B cell (primary cell): ENCODE data around the gene SLC25A29. TPM values are rescaled to one million over a fixed set of nuclear protein-coding genes. Genes with fewer than 3 reads are reported as not detected.

ENCODE experiments used
- ATAC-seq: fragments of 200-7000 bp; cut with Tn5 transposase; one replicate; pipeline ENCODE4 v1.10.0; 2021; ENCODE audit warnings: low read depth, mild to moderate bottlenecking, moderate number of reproducible peaks, moderate library complexity
- CTCF ChIA-PET: fragments of 350-600 bp; sonication (Branson Sonifier 250); formaldehyde crosslinking; loops from one replicate; lab custom pipeline; 2021; ENCODE audit warnings: antibody characterized with exemption, inconsistent platforms; lab: Charles Lee
- POLR2A ChIA-PET: fragments of 350-600 bp; sonication (Branson Sonifier 250); formaldehyde crosslinking; loops from one replicate; lab custom pipeline; 2021; ENCODE audit warnings: antibody characterized with exemption; lab: Charles Lee
- DNase-seq: peaks from one replicate; pipeline ENCODE4 v3.0.0; 2013
- H2AFZ ChIP-seq: 2 replicates; pipeline ENCODE4 v1.6.1; 2012; ENCODE audit warnings: mild to moderate bottlenecking, low read depth, low read length; ENCODE audit not compliant: insufficient read depth, poor library complexity, severe bottlenecking
- H3K27ac ChIP-seq, 2 donors: 1 replicate in 1 of 2; 2 replicates in 1 of 2; pipeline ENCODE4 v1.5.1; 2012 to 2013; ENCODE audit warnings: low read length in 2 of 2, mild to moderate bottlenecking in 2 of 2, moderate library complexity in 1 of 2
- H3K27me3 ChIP-seq, 4 experiments: fragments of 200-600 bp in 1 of 4; sonication (generic) in 1 of 4; replicated peaks in 1 of 4; 1 replicate in 2 of 4; 2 replicates in 2 of 4; pipeline versions ENCODE4 v1.6.1 to v1.7.0; 2013 to 2016; ENCODE audit warnings: low read length in 3 of 4, mild to moderate bottlenecking in 2 of 4, mixed read lengths in 1 of 4, moderate library complexity in 1 of 4; ENCODE audit not compliant: insufficient read depth in 4 of 4, control insufficient read depth in 3 of 4; ENCODE audit errors: control extremely low read depth in 1 of 4
- H3K36me3 ChIP-seq, 2 experiments: replicated peaks in 1 of 2; 1 replicate in 1 of 2; 2 replicates in 1 of 2; pipeline versions ENCODE4 v1.6.1 to v1.7.1; 2013; ENCODE audit warnings: low read length in 1 of 2; ENCODE audit not compliant: insufficient read depth in 2 of 2, control insufficient read depth in 1 of 2; ENCODE audit errors: control extremely low read depth in 1 of 2, extremely low read depth in 1 of 2
- H3K4me1 ChIP-seq, 2 donors: fragments of 200-600 bp in 1 of 2; sonication (generic) in 1 of 2; 1 replicate in 1 of 2; 2 replicates in 1 of 2; pipeline versions ENCODE4 v1.5.1 to v1.6.1; 2013 to 2017; ENCODE audit warnings: low read length in 2 of 2; ENCODE audit not compliant: control insufficient read depth in 2 of 2, insufficient read depth in 2 of 2
- H3K4me2 ChIP-seq: replicated peaks from 2 replicates; pipeline ENCODE3; 2012; ENCODE audit warnings: mild to moderate bottlenecking, low read depth, low read length; ENCODE audit not compliant: poor library complexity, severe bottlenecking
- H3K4me3 ChIP-seq, 5 experiments: fragments of 200-600 bp in 1 of 5; sonication (generic) in 1 of 5; 1 replicate in 3 of 5; 2 replicates in 2 of 5; pipeline versions ENCODE4 v1.5.1 to v1.7.0; 2011 to 2016; ENCODE audit warnings: low read length in 4 of 5, mild to moderate bottlenecking in 4 of 5, low read depth in 2 of 5, control low read depth in 1 of 5, moderate library complexity in 1 of 5; ENCODE audit not compliant: insufficient read depth in 1 of 5; ENCODE audit errors: control extremely low read depth in 1 of 5, extremely low read depth in 1 of 5
- H3K79me2 ChIP-seq: fragments of 200-600 bp; sonication (generic); one replicate; pipeline ENCODE4 v1.6.0; 2016; ENCODE audit warnings: low read length; ENCODE audit not compliant: control insufficient read depth, insufficient read depth
- H3K9ac ChIP-seq: fragments of 200-600 bp; sonication (generic); 2 replicates; pipeline ENCODE4 v1.6.1; 2017; ENCODE audit warnings: mild to moderate bottlenecking, low read length, moderate library complexity
- H3K9me3 ChIP-seq, 3 donors: one replicate each; pipeline versions ENCODE4 v1.6.1 to v1.7.1; 2013; ENCODE audit warnings: low read length in 2 of 3; ENCODE audit not compliant: control insufficient read depth in 2 of 3, insufficient read depth in 1 of 3; ENCODE audit errors: control extremely low read depth in 1 of 3
- H4K20me1 ChIP-seq: 2 replicates; pipeline ENCODE4 v1.6.0; 2012; ENCODE audit warnings: mild to moderate bottlenecking, low read length; ENCODE audit not compliant: insufficient read depth, control insufficient read depth, poor library complexity, severe bottlenecking
- H3K27ac Mint-ChIP-seq: one replicate; pipeline ENCODE4 v1.8.0; 2021; ENCODE audit warnings: mixed read lengths
- H3K27me3 Mint-ChIP-seq: one replicate; pipeline ENCODE4 v1.8.0; 2021; ENCODE audit warnings: mixed read lengths
- H3K4me1 Mint-ChIP-seq: one replicate; pipeline ENCODE4 v1.8.0; 2021; ENCODE audit warnings: mixed read lengths
- H3K4me3 Mint-ChIP-seq: one replicate; pipeline ENCODE4 v1.8.0; 2021; ENCODE audit warnings: mixed read lengths
- H3K9me3 Mint-ChIP-seq: one replicate; pipeline ENCODE4 v1.8.0; 2022; ENCODE audit warnings: mixed read lengths; ENCODE audit not compliant: insufficient read depth
- EZH2 ChIP-seq: IDR thresholded peaks from 2 replicates; pipeline ENCODE4 v1.6.1; 2012; ENCODE audit warnings: borderline replicate concordance, low read depth, mild to moderate bottlenecking, moderate library complexity, low read length; ENCODE audit not compliant: insufficient read depth, poor library complexity, severe bottlenecking
- WGBS: methylation state at CpG from one replicate; pipeline ENCODE4 v1.1.5; 2013; ENCODE audit warnings: missing lambda C conversion rate; ENCODE audit not compliant: insufficient coverage; 5-methylcytosine and 5-hydroxymethylcytosine counted together
- intact Hi-C: fragments of 100-400 bp; cut with micrococcal nuclease; formaldehyde crosslinking; loops from one replicate; pipeline ENCODE4 v1.10.0; 2022
- polyA plus RNA-seq: library from polyadenylated mRNA; depleted of rRNA; stranded (reverse); fragments of >200 nt; gene quantifications from 2 replicates; pipeline ENCODE4 v1.2.3, GENCODE V29; 2012
- total RNA-seq, 2 donors: library from RNA; stranded (reverse); fragments of 120-200 nt in 1 of 2; gene quantifications; 1 replicate in 1 of 2; 2 replicates in 1 of 2; pipeline versions ENCODE4 v1.2.3 to v1.2.4, GENCODE V29; 2013 to 2022
- TF ChIP-seq, protein P1 (sequence below): fragments of 200-600 bp; IDR thresholded peaks from one replicate; pipeline ENCODE4 v1.8.0; 2022; ENCODE audit warnings: antibody characterized with exemption, mild to moderate bottlenecking

The SLC25A29 gene
- total and polyA plus RNA-seq, 2 donors (not counting 1 experiment from before 2014, with no cell fraction given), result 15.1 to 99.9 TPM

DNA sequence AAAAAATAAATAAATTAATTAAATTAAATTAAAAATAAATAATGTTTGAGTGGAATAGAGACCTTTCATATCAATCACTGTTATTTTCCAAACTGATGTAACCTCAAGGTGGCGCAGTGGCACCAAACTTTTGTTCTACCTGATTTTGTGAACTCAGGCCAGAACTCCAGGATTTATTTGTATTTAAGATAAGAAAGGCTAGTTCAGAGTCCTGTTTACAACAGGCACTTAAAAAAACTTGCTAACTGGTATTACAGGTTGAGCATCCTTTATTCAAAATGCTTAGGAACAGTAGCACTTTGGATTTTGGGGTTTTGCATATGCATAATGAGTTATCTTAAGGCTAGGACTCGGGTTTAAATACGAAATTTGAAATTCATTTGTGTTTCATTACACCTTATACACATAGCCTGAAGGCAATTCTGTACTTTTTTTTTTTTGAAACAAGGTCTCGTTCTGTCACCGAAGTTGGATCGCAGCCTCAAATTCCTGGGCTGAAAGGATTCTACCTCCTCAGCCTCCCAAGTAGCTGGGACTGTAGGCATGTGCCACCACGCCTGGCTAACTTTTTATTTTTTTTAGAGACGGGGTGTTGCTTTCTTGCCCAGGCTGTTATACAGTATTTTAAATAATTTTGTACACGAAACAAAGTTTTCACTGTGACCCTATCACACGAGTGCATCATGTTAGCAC lies 34.9 kb downstream of the SLC25A29 start:
- intact Hi-C loops, result loop anchor here (1.0 to 5.0 kb wide), 2 partner anchors 46 to 106 kb away; no protein-coding TSS in a partner anchor
- Mint-ChIP-seq H3K4me3 (no peak overlapping the region), H3K27ac (no peak overlapping the region), H3K9me3 (no peaks in the 10 kb centered on the region), H3K4me1 (peaks cover 33% of the 10 kb centered on the region), H3K27me3 (no peaks in the 10 kb centered on the region)
- ChIA-PET CTCF (interaction anchor here (1.0 to 3.3 kb wide), 6 partner anchors 12 to 106 kb away, joined by 3 to 17 read pairs (median 4); partner anchors contain the start of gene WDR25), POLR2A (no interaction called here)
- H3K4me3 ChIP-seq, result no peak overlapping the region
- no peak overlapping the region for H2AFZ ChIP-seq
- H3K4me1 ChIP-seq, result no peaks in the 10 kb centered on the region
- H3K27ac ChIP-seq, result no peak overlapping the region
- no peak overlapping the region for H3K9ac ChIP-seq
- H3K9me3 ChIP-seq, result no peaks in the 10 kb centered on the region
- H3K79me2 ChIP-seq, result peaks cover 93% of the 10 kb centered on the region
- TF ChIP-seq, protein P1, sequence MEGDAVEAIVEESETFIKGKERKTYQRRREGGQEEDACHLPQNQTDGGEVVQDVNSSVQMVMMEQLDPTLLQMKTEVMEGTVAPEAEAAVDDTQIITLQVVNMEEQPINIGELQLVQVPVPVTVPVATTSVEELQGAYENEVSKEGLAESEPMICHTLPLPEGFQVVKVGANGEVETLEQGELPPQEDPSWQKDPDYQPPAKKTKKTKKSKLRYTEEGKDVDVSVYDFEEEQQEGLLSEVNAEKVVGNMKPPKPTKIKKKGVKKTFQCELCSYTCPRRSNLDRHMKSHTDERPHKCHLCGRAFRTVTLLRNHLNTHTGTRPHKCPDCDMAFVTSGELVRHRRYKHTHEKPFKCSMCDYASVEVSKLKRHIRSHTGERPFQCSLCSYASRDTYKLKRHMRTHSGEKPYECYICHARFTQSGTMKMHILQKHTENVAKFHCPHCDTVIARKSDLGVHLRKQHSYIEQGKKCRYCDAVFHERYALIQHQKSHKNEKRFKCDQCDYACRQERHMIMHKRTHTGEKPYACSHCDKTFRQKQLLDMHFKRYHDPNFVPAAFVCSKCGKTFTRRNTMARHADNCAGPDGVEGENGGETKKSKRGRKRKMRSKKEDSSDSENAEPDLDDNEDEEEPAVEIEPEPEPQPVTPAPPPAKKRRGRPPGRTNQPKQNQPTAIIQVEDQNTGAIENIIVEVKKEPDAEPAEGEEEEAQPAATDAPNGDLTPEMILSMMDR, result peak; percentile 62
- no peak for TF ChIP-seq EZH2
- DNase-seq (peak; percentile 48), ATAC-seq (no peak)
- peaks cover 77% of the 10 kb centered on the region for H4K20me1 ChIP-seq
- 100% methylated on average over 4 of the region's 10 CpGs for WGBS
- H3K4me2 ChIP-seq, result no peak overlapping the region
- no peaks in the 10 kb centered on the region for H3K27me3 ChIP-seq
- H3K36me3 ChIP-seq, result peaks cover 21 to 25% of the 10 kb centered on the region in 2 experiments

DNA sequence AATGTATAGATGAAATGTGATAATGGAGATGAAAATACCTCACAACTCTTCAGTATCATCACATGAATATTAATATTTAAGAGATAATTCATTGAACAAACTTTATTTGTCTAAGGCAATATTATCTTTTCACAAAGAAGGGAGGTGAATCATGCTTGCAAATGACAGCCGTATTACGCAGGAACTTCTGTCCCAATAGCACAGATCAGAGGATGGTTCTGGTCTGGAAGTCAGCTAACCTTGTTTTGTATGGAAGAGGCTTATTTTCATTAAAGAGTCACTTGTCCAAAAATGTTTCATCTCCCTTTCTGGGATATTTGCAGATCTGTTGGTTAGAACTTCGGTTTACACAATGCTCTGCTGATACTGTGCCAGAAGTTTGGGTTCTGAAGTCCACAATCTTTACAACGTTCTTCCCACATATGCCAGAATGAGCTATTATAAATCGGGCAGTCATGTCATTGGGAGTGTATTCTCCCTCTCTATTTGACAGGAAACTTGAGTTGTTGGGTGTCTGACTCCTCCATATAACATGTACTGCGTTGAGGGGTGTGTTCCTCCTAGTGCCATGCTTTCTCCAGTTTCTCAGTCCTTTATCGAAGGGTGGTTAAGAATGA lies 37.5 kb downstream of the SLC25A29 start:
- no peaks in the 10 kb centered on the region for H3K9me3 ChIP-seq
- Mint-ChIP-seq H3K27me3 (no peaks in the 10 kb centered on the region), H3K27ac (no peak overlapping the region), H3K4me1 (peaks cover 35% of the 10 kb centered on the region), H3K9me3 (no peaks in the 10 kb centered on the region), H3K4me3 (no peak overlapping the region)
- 100% methylated on average over 2 of the region's 7 CpGs for WGBS
- DNase-seq (no peak), ATAC-seq (no peak)
- intact Hi-C loops, result no loop called here
- H3K4me1 ChIP-seq, result no peaks in the 10 kb centered on the region
- H4K20me1 ChIP-seq, result peaks cover 78% of the 10 kb centered on the region
- H3K4me2 ChIP-seq, result no peak overlapping the region
- peaks cover 10 to 18% of the 10 kb centered on the region in 2 experiments for H3K36me3 ChIP-seq
- no peak overlapping the region for H3K9ac ChIP-seq
- no peak overlapping the region for H3K27ac ChIP-seq
- ChIA-PET POLR2A (interaction anchor here (0.6 kb wide), 1 partner anchor 9 kb away, joined by 4 read pairs; no protein-coding TSS in a partner anchor), CTCF (interaction anchor here (1.1 to 1.4 kb wide), 2 partner anchors 17 to 22 kb away, joined by 3 to 4 read pairs; no protein-coding TSS in a partner anchor)
- peaks cover 94% of the 10 kb centered on the region for H3K79me2 ChIP-seq
- H3K4me3 ChIP-seq, result no peak overlapping the region
- TF ChIP-seq, protein P1, result no peak
- no peak for TF ChIP-seq EZH2
- H2AFZ ChIP-seq, result no peak overlapping the region
- no peaks in the 10 kb centered on the region for H3K27me3 ChIP-seq
